Neuronal stem cell (in vitro differentiated cells): ENCODE results near the gene EXOC1L. TPM values are rescaled to one million over a fixed set of nuclear protein-coding genes. Genes with fewer than 3 reads are reported as not detected.

Experiments
- DNase-seq: peaks from one replicate; pipeline ENCODE4 v3.0.0-alpha.2; 2013; ENCODE audit warnings: low spot score
- H2AFZ ChIP-seq: one replicate; pipeline ENCODE4 v1.6.1; 2013; ENCODE audit warnings: mild to moderate bottlenecking, low read length, inconsistent platforms
- H2AK5ac ChIP-seq: 2 replicates; pipeline ENCODE4 v1.6.1; 2013; ENCODE audit warnings: low read depth, mild to moderate bottlenecking, inconsistent platforms, low read length, moderate library complexity, mixed read lengths
- H2BK120ac ChIP-seq: 2 replicates; pipeline ENCODE4 v1.6.1; 2013; ENCODE audit warnings: low read depth, mild to moderate bottlenecking, inconsistent platforms, low read length, moderate library complexity, mixed read lengths
- H2BK12ac ChIP-seq: one replicate; pipeline ENCODE4 v1.6.1; 2013; ENCODE audit warnings: low read length, inconsistent platforms
- H2BK15ac ChIP-seq: 2 replicates; pipeline ENCODE4 v1.6.1; 2013; ENCODE audit warnings: mild to moderate bottlenecking, low read length, inconsistent platforms, mixed read lengths
- H2BK5ac ChIP-seq: one replicate; pipeline ENCODE4 v1.6.1; 2013; ENCODE audit warnings: inconsistent platforms, mild to moderate bottlenecking, low read length, moderate library complexity
- H3K14ac ChIP-seq: one replicate; pipeline ENCODE4 v1.6.1; 2013; ENCODE audit warnings: low read length, inconsistent platforms
- H3K18ac ChIP-seq: 2 replicates; pipeline ENCODE4 v1.6.1; 2013; ENCODE audit warnings: low read length, inconsistent platforms
- H3K23ac ChIP-seq: 2 replicates; pipeline ENCODE4 v1.6.1; 2013; ENCODE audit warnings: low read depth, mild to moderate bottlenecking, mixed read lengths, low read length, inconsistent platforms; ENCODE audit not compliant: poor library complexity
- H3K27ac ChIP-seq: replicated peaks from 3 replicates; pipeline ENCODE4 v1.5.1; 2013; ENCODE audit warnings: low read length, inconsistent platforms
- H3K27me3 ChIP-seq, 3 experiments: 2 replicates each; pipeline ENCODE4 v1.6.1; 2013; ENCODE audit warnings: low read length in 3 of 3, mild to moderate bottlenecking in 2 of 3, inconsistent platforms in 1 of 3, low read depth in 1 of 3, mixed read lengths in 1 of 3, moderate library complexity in 1 of 3; ENCODE audit not compliant: control insufficient read depth in 3 of 3, insufficient read depth in 3 of 3
- H3K36me3 ChIP-seq, 2 donors: replicated peaks in 1 of 2; 2 replicates each; pipeline ENCODE4 v1.6.1; 2013; ENCODE audit warnings: low read length in 2 of 2; ENCODE audit not compliant: control insufficient read depth in 2 of 2, insufficient read depth in 2 of 2
- H3K4ac ChIP-seq: 2 replicates; pipeline ENCODE4 v1.6.1; 2013; ENCODE audit warnings: inconsistent platforms, mild to moderate bottlenecking, low read length, moderate library complexity
- H3K4me1 ChIP-seq, 2 donors: 1 replicate in 1 of 2; 2 replicates in 1 of 2; pipeline ENCODE4 v1.6.1; 2013; ENCODE audit warnings: low read length in 2 of 2, low read depth in 1 of 2; ENCODE audit not compliant: control insufficient read depth in 2 of 2, insufficient read depth in 1 of 2
- H3K4me2 ChIP-seq: one replicate; pipeline ENCODE4 v1.6.1; 2013; ENCODE audit warnings: mild to moderate bottlenecking, low read length, inconsistent platforms; ENCODE audit not compliant: insufficient read depth, poor library complexity, severe bottlenecking
- H3K4me3 ChIP-seq, 2 donors: 2 replicates each; pipeline ENCODE4 v1.5.1; 2013; ENCODE audit warnings: low read length in 2 of 2, mild to moderate bottlenecking in 2 of 2, inconsistent platforms in 1 of 2, moderate library complexity in 1 of 2
- H3K79me1 ChIP-seq: one replicate; pipeline ENCODE4 v1.6.1; 2013; ENCODE audit warnings: low read depth, mild to moderate bottlenecking, inconsistent platforms, low read length, moderate library complexity
- H3K9ac ChIP-seq: one replicate; pipeline ENCODE4 v1.6.1; 2013; ENCODE audit warnings: mild to moderate bottlenecking, low read depth, low read length, inconsistent platforms; ENCODE audit not compliant: poor library complexity
- H3K9me3 ChIP-seq, 2 donors: replicated peaks in 1 of 2; 2 replicates each; pipeline versions ENCODE3 to v1.6.1; 2013; ENCODE audit warnings: low read length in 2 of 2, mild to moderate bottlenecking in 2 of 2, inconsistent platforms in 1 of 2, low read depth in 1 of 2, mixed read lengths in 1 of 2, moderate library complexity in 1 of 2; ENCODE audit not compliant: control insufficient read depth in 2 of 2, insufficient read depth in 1 of 2
- H4K8ac ChIP-seq: one replicate; pipeline ENCODE4 v1.6.1; 2013; ENCODE audit warnings: low read depth, mild to moderate bottlenecking, inconsistent platforms, low read length, moderate library complexity
- H4K91ac ChIP-seq: one replicate; pipeline ENCODE4 v1.6.1; 2013; ENCODE audit warnings: low read length, low read depth, mild to moderate bottlenecking, inconsistent platforms; ENCODE audit not compliant: poor library complexity
- WGBS, 2 donors: extraction: QIAGEN DNeasy Blood & Tissue Kit; methylation state at CpG; one replicate each; pipeline ENCODE4 v1.1.7; 2013; ENCODE audit warnings: missing lambda C conversion rate in 2 of 2, mixed read lengths in 1 of 2; ENCODE audit not compliant: insufficient read length in 2 of 2, insufficient replicate concordance in 1 of 2; ENCODE audit errors: extremely low coverage in 2 of 2; 5-methylcytosine and 5-hydroxymethylcytosine counted together
- polyA plus RNA-seq, 2 experiments: library from polyadenylated mRNA; stranded (reverse); fragments of 200-250 nt; gene quantifications; one replicate each; pipeline ENCODE4 v1.2.3, GENCODE V29; 2013

The EXOC1L gene, protein sequence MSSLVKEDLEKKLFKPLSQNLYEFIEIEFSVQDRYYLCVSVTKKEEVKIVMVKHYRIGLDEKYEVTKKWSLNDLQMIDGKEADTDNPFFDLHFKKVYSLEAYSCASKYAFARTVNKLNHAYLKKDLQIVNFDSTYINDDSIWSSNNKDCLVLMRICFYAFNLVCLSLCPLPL
- polyA plus RNA-seq (2013, experiment 1 of 2), result not detected
- not detected for polyA plus RNA-seq (2013, experiment 2 of 2)

DNA sequence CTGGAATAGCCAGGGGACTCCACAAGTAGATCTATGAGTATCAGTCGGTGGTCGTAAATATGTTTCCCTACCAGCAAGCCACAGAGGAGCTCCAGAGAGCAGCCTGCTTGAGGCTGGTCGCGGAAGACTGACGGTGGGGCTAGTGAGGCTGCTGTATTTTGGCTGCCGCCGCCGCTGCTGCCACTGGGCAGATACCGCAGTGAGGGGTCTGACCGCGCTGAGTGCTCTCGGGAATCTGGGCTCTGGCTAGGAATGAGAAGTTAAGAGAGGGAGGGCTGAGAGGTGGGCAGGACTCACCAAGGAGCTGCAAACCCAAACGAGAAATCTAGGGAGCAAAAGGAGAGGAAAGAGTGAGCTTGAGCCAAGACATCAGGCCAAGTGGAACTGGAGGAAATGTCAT, at the start of gene EXOC1L:
EXOC1L (plus strand) TSS at position 157 of the 400 bp plus-strand sequence; CDS start at position 394, 237 bp downstream.
- Histone ChIP-seq H3K4me1 (peaks cover 0 to 2% of the 10 kb centered on the region in 2 donors), H3K27ac (no peak within 1 kb of the TSS), H4K8ac (no peak within 1 kb of the TSS), H2BK120ac (no peak within 1 kb of the TSS), H3K4me3 (no peak within 1 kb of the TSS), H2AFZ (peak within 1 kb of the TSS; percentile 80), H3K27me3 (peaks cover 0 to 44% (median 0%) of the 10 kb centered on the region in 3 experiments), H2AK5ac (no peak within 1 kb of the TSS), H3K18ac (peak within 1 kb of the TSS; percentile 63), H2BK15ac (no peak within 1 kb of the TSS), H3K36me3 (no peaks in the 10 kb centered on the region), H3K9ac (no peak within 1 kb of the TSS), H3K9me3 (no peaks in the 10 kb centered on the region), H4K91ac (no peak within 1 kb of the TSS), H2BK12ac (no peak within 1 kb of the TSS), H3K4me2 (peak within 1 kb of the TSS; percentile 31), H3K4ac (no peak within 1 kb of the TSS), H2BK5ac (no peak within 1 kb of the TSS), H3K14ac (no peak within 1 kb of the TSS), H3K23ac (no peak within 1 kb of the TSS), H3K79me1 (no peaks in the 10 kb centered on the region)
- peak; percentile 46 for DNase-seq
- no CpG with 5 or more reads among the region's 13 CpGs for WGBS, 2 donors

DNA sequence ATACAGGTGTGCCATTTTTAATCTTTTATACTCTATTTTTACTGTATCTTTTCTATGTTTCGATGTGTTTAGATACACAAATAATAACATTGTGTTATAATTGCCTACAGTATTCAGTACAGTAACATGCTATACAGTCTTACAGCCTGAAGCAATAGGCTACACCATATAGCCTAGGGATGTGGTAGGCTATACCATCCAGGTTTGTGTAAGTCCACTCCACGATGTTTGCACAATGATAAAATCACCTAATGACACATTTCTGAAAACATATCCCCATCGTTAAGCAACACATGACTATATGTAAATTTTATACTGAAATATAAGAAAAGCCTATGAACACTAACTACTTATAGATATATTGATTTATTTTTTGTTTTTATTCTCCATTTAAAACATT, 48.9 kb upstream of the EXOC1L start:
- no peak overlapping the region for H2BK12ac ChIP-seq
- no peak overlapping the region for H4K8ac ChIP-seq
- no peak for DNase-seq
- no peak overlapping the region for H2BK120ac ChIP-seq
- H3K18ac ChIP-seq, result no peak overlapping the region
- no peak overlapping the region for H3K9ac ChIP-seq
- no CpG with 5 or more reads among the region's 3 CpGs for WGBS, 2 donors
- H3K79me1 ChIP-seq, result no peaks in the 10 kb centered on the region
- no peak overlapping the region for H3K4me2 ChIP-seq
- no peaks in the 10 kb centered on the region for H3K27me3 ChIP-seq
- H3K4ac ChIP-seq, result no peak overlapping the region
- H3K14ac ChIP-seq, result no peak overlapping the region
- peaks cover 2 to 6% of the 10 kb centered on the region in 2 donors for H3K4me1 ChIP-seq
- H3K27ac ChIP-seq, result no peak overlapping the region
- no peak overlapping the region for H2AFZ ChIP-seq
- H2BK15ac ChIP-seq, result no peak overlapping the region
- no peaks in the 10 kb centered on the region for H3K36me3 ChIP-seq
- H2AK5ac ChIP-seq, result no peak overlapping the region
- no peak overlapping the region for H3K23ac ChIP-seq
- H3K4me3 ChIP-seq, result no peak overlapping the region
- no peak overlapping the region for H2BK5ac ChIP-seq
- no peak overlapping the region for H4K91ac ChIP-seq
- no peaks in the 10 kb centered on the region for H3K9me3 ChIP-seq

DNA sequence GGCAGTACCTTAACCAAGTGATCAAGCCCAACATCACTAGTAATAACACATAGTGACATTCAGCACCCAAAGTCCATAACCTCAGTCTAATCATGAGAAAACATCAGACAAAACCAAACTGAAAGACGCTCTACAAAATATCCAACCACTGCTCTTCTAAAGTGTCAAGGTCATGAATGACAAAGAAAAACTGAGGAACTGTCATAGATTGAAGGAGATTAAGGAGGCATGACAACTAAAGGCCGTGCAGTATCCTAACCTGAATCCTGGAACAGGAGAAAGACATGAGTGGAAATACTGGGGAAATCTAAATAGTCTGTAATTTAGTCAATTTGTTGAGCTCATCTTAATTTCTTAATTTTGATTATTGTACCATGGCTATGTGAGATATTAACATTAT, 38.2 kb upstream of the EXOC1L start:
- Histone ChIP-seq H3K27ac (no peak overlapping the region), H4K91ac (no peak overlapping the region), H2BK5ac (no peak overlapping the region), H3K18ac (no peak overlapping the region), H3K9me3 (no peaks in the 10 kb centered on the region), H3K14ac (no peak overlapping the region), H3K36me3 (no peaks in the 10 kb centered on the region), H3K27me3 (no peaks in the 10 kb centered on the region), H3K9ac (no peak overlapping the region), H2BK15ac (no peak overlapping the region), H3K4me2 (no peak overlapping the region), H4K8ac (no peak overlapping the region), H2AFZ (no peak overlapping the region), H3K4ac (no peak overlapping the region), H2AK5ac (no peak overlapping the region), H2BK120ac (no peak overlapping the region), H3K4me3 (no peak overlapping the region), H3K4me1 (no peaks in the 10 kb centered on the region), H3K23ac (no peak overlapping the region), H2BK12ac (no peak overlapping the region), H3K79me1 (no peaks in the 10 kb centered on the region)
- no CpG with 5 or more reads among the region's 2 CpGs for WGBS, 2 donors
- no peak for DNase-seq

DNA sequence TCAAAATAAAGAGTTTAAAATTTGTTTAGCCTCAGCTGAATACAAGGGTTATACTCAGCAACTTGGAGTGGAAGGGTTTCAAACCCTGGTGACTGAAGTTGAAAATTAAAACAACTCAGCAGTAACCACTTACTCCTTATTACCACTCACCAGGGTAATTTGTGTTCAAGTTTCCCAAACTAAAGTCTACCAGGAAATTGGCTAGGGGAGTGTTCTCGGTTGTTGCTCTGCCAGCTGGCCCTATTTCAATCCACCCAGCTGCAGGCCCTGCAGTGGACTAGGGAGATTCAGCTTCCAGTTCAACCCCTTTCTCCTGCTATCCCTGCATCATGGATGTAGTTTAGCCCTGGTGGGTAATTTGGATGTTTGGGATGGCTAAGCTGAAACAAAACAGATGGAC, 37.8 kb upstream of the EXOC1L start:
- Histone ChIP-seq H2BK5ac (no peak overlapping the region), H3K14ac (no peak overlapping the region), H2BK120ac (no peak overlapping the region), H3K23ac (no peak overlapping the region), H3K36me3 (no peaks in the 10 kb centered on the region), H2BK12ac (no peak overlapping the region), H3K9ac (no peak overlapping the region), H4K8ac (no peak overlapping the region), H3K4me3 (no peak overlapping the region), H3K9me3 (no peaks in the 10 kb centered on the region), H3K4me1 (no peaks in the 10 kb centered on the region), H2AFZ (no peak overlapping the region), H3K79me1 (no peaks in the 10 kb centered on the region), H3K27me3 (no peaks in the 10 kb centered on the region), H3K27ac (no peak overlapping the region), H3K18ac (no peak overlapping the region), H2AK5ac (no peak overlapping the region), H3K4me2 (no peak overlapping the region), H2BK15ac (no peak overlapping the region), H3K4ac (no peak overlapping the region), H4K91ac (no peak overlapping the region)
- DNase-seq, result no peak
- WGBS, 2 donors, result no CpG with 5 or more reads among the region's 1 CpG
